ENCODE results near the gene RCVRN. TPM values are rescaled to one million over a fixed set of nuclear protein-coding genes. Genes with fewer than 3 reads are reported as not detected.

RCVRN gene
- total RNA-seq (2011; cell fraction: chromatin; rRNA removed; ENCODE audit: low replicate concordance): not detected in 2 replicates
- total RNA-seq (2011; cell fraction: nucleolus; rRNA removed): not detected in 2 replicates
- not detected in 2 replicates for total RNA-seq (2011; cell fraction: nucleoplasm; rRNA removed)
- not detected in 2 replicates for total RNA-seq (2014; rRNA removed)
- total RNA-seq (2014; rRNA removed; fragmentation: Illumina TruSeq; extraction: Trizol): not detected in 2 replicates
- total RNA-seq (2015; rRNA removed; fragmentation: Illumina TruSeq; extraction: Trizol): not detected in 2 replicates
- not detected in 2 replicates for total RNA-seq (2021)
- not detected in 2 replicates for polyA plus RNA-seq (2011; rRNA removed)
- polyA plus RNA-seq (2011; cell fraction: cytosol; rRNA removed): not detected in 2 replicates
- not detected in 2 replicates for polyA plus RNA-seq (2011; cell fraction: nucleus; rRNA removed)
- polyA plus RNA-seq (2012): not detected in 2 replicates
- not detected in 2 replicates for polyA plus RNA-seq (2014; fragmentation: Illumina TruSeq; extraction: Trizol)
- polyA plus RNA-seq (2014; fragmentation: Nextera tagmentation; extraction: Ambion mirVana): not detected
- not detected in 2 replicates for polyA plus RNA-seq (2014; rRNA removed)
- not detected in 2 replicates for polyA minus RNA-seq (2011; rRNA and poly(A)+ RNA removed)
- polyA minus RNA-seq (2011; cell fraction: cytosol; rRNA and poly(A)+ RNA removed): not detected in 2 replicates
- polyA minus RNA-seq (2011; cell fraction: nucleus; rRNA and poly(A)+ RNA removed): not detected in 2 replicates
- not detected for Bru-seq, nascent RNA
- BruChase-seq, experiment 1, labeled RNA remaining after a 2-hour chase: not detected
- not detected for BruChase-seq, experiment 2, labeled RNA remaining after a 6-hour chase
- long read RNA-seq, experiment 1: 0 reads
- long read RNA-seq, experiment 2: 0 reads
- long read RNA-seq, experiment 3: 0 reads

GRCh38 chr17:9905078-9905415 lies at the start of gene RCVRN:
Gene RCVRN, minus strand, starts transcription at chr17:9905271. Its CDS starts 91 bp downstream, at chr17:9905180.
- no peaks in the 10 kb centered on the region for H3K9me1 ChIP-seq (ENCODE audit: control insufficient read depth, insufficient read depth, low read length)
- ATAC-seq: no peak
- FAIRE-seq: no peak
- no peaks in the 10 kb centered on the region for H3K4me1 ChIP-seq (replicated peaks in 1 of 2; ENCODE audit: control insufficient read depth in 2 of 2, insufficient read depth in 2 of 2, low read length in 2 of 2)
- H4K20me1 ChIP-seq (replicated peaks; ENCODE audit: control insufficient read depth, insufficient read depth, low read length): no peaks in the 10 kb centered on the region
- no peak within 1 kb of the TSS for H3K9ac ChIP-seq (ENCODE audit: insufficient read depth in 1 of 2, low read depth in 2 of 2, low read length in 2 of 2)
- H3K9me3 ChIP-seq (replicated peaks; ENCODE audit: control insufficient read depth, insufficient read depth, low read depth, low read length): no peaks in the 10 kb centered on the region
- no peak within 1 kb of the TSS for H3K4me3 ChIP-seq
- no TSS peak for BruUV-seq (replicated peaks)
- ChIA-PET POLR2A (interaction anchor here (0.6 kb wide), 1 partner anchor 12 kb away, joined by 3 read pairs; no protein-coding TSS in a partner anchor), CTCF (ENCODE audit: low intra/inter-chr PET ratio) (no interaction called here)
- in situ Hi-C loops (cut with MboI): no loop called here
- no CpG with 5 or more reads among the region's 11 CpGs for WGBS (ENCODE audit: insufficient coverage, low coverage, missing lambda C conversion rate)
- no peak within 1 kb of the TSS for H3K4me2 ChIP-seq (ENCODE audit: insufficient read depth, low read length)
- DNase-seq (ENCODE audit: extremely low read depth in 1 of 4, low spot score in 3 of 4): no peak
- no peak within 1 kb of the TSS for H2AFZ ChIP-seq (ENCODE audit: low read depth, low read length)
- no peaks in the 10 kb centered on the region for H3K36me3 ChIP-seq (ENCODE audit: control insufficient read depth, insufficient read depth, low read length)
- intact Hi-C loops (cut with micrococcal nuclease): no loop called here
- H3K79me2 ChIP-seq (ENCODE audit: control insufficient read depth, insufficient read depth, low read length): no peaks in the 10 kb centered on the region
- H3K27ac ChIP-seq (ENCODE audit: extremely low read depth, low read depth, low read length): no peak within 1 kb of the TSS
- peaks cover 0 to 5% of the 10 kb centered on the region in 2 experiments; a peak in 2 of 5 replicates for H3K27me3 ChIP-seq (ENCODE audit: control insufficient read depth in 2 of 2, insufficient read depth in 2 of 2, low read length in 2 of 2)
- TF ChIP-seq DEAF1 (CRISPR knock-in tag; IDR thresholded peaks at IDR 0.05) (no peak), ZNF655 (CRISPR knock-in tag; IDR thresholded peaks at IDR 0.05) (no peak), PYGO2 (tag; IDR thresholded peaks at IDR 0.05) (no peak), CEBPB (tag; IDR thresholded peaks at IDR 0.05) (no peak), CTBP1 (IDR thresholded peaks at IDR 0.05; ENCODE audit: borderline replicate concordance) (no peak), IRF2 (CRISPR knock-in tag; IDR thresholded peaks at IDR 0.05) (no peak), XRCC4 (IDR thresholded peaks at IDR 0.05; ENCODE audit: extremely low read depth, insufficient read depth, insufficient read length) (no peak), ZNF121 (CRISPR knock-in tag; conservative IDR thresholded peaks at IDR 0.05) (no peak), HDAC1 (IDR thresholded peaks at IDR 0.05) (no peak), MED1 (CRISPR knock-in tag; IDR thresholded peaks at IDR 0.05; ENCODE audit: borderline replicate concordance) (no peak), ESRRA (IDR thresholded peaks at IDR 0.05; ENCODE audit: borderline replicate concordance, low read depth) (no peak), MLLT1 (IDR thresholded peaks at IDR 0.05) (no peak), CREB3 (tag; conservative IDR thresholded peaks at IDR 0.05; ENCODE audit: low read depth) (no peak), BACH1 (tag; IDR thresholded peaks at IDR 0.05) (no peak)

Measured in K562 (cell line).